GM12873 (cell line): ENCODE measurements around the gene LDLRAD3.

Experiments used
- CTCF ChIP-seq: IDR thresholded peaks from 2 replicates; pipeline ENCODE4 v1.5.1; 2012; ENCODE audit warnings: low read depth, mild to moderate bottlenecking, moderate library complexity, low read length, control low read depth; ENCODE audit not compliant: insufficient read depth; ENCODE audit errors: missing control alignments

Gene LDLRAD3

GRCh38 chr11:36029616-36030015 is 85.8 kb downstream of the LDLRAD3 start:
- TF ChIP-seq CTCF = no peak

GRCh38 chr11:36030731-36031281 is 86.9 kb downstream of the LDLRAD3 start:
- TF ChIP-seq CTCF = no peak

GRCh38 chr11:36033082-36033751 is 89.4 kb downstream of the LDLRAD3 start:
- TF ChIP-seq CTCF = no peak

GRCh38 chr11:36033936-36034335 is 90.1 kb downstream of the LDLRAD3 start:
- no peak for TF ChIP-seq CTCF

- TF ChIP-seq CTCF = no peak
These were observed 90.9 kb downstream of the LDLRAD3 start for GRCh38 chr11:36034551-36035331.

GRCh38 chr11:36035454-36035853 is 91.6 kb downstream of the LDLRAD3 start:
- TF ChIP-seq CTCF = no peak

- TF ChIP-seq CTCF = no peak
These were observed 92.1 kb downstream of the LDLRAD3 start for GRCh38 chr11:36035999-36036398.
